Measurements from ENCODE around the gene EFNA5.

GRCh38 chr5:107673039-107673367 is 2.3 kb upstream of the EFNA5 start:
- TF ChIP-seq CTCF (IDR thresholded peaks at IDR 0.05) = no peak
- TF ChIP-seq ZFX (IDR thresholded peaks at IDR 0.05; ENCODE audit: borderline replicate concordance) = no peak

Data from 22Rv1 (cell line).